Sigmoid colon (tissue), 7 donors: ENCODE data around the gene PHACTR3. TPM values are rescaled to one million over a fixed set of nuclear protein-coding genes. Genes with fewer than 3 reads are reported as not detected.

ENCODE experiments used
- DNase-seq: peaks from one replicate; pipeline ENCODE4 v3.0.0-alpha.2; 2019
- H3K27ac ChIP-seq, 4 donors: fragments of 200-600 bp; sonication (generic); one replicate each; pipeline ENCODE4 v1.5.1; 2016 to 2019; ENCODE audit warnings: mild to moderate bottlenecking in 1 of 4
- H3K27me3 ChIP-seq, 3 donors: fragments of 200-600 bp; sonication (generic); one replicate each; pipeline ENCODE4 v1.5.1; 2019; ENCODE audit warnings: mild to moderate bottlenecking in 1 of 3
- H3K36me3 ChIP-seq, 4 donors: fragments of 200-600 bp; sonication (generic); one replicate each; pipeline ENCODE4 v1.5.1; 2016 to 2019
- H3K4me1 ChIP-seq, 4 donors: fragments of 200-600 bp; sonication (generic); one replicate each; pipeline ENCODE4 v1.5.1; 2017 to 2019
- H3K4me3 ChIP-seq, 4 donors: fragments of 200-600 bp; sonication (generic); one replicate each; pipeline ENCODE4 v1.5.1; 2017 to 2019; ENCODE audit warnings: mild to moderate bottlenecking in 2 of 4, moderate library complexity in 1 of 4
- H3K9me3 ChIP-seq, 4 donors: fragments of 200-600 bp in 3 of 4; sonication (generic) in 3 of 4; one replicate each; pipeline versions ENCODE4 v1.5.1 to v1.6.1; 2013 to 2019
- CTCF ChIP-seq, 4 experiments: fragments of 450-650 bp in 3 of 4; fragments of 200-600 bp in 1 of 4; IDR thresholded peaks; one replicate each; pipeline ENCODE4 v1.5.1; 2016 to 2019; ENCODE audit warnings: antibody characterized with exemption in 4 of 4, mild to moderate bottlenecking in 3 of 4, moderate library complexity in 2 of 4
- EP300 ChIP-seq, 4 donors: sonication (generic); formaldehyde crosslinking; IDR thresholded peaks; one replicate each; pipeline ENCODE4 v1.6.1; 2017; ENCODE audit warnings: antibody characterized with exemption in 4 of 4
- POLR2A ChIP-seq, 2 donors: fragments of 450-650 bp; IDR thresholded peaks; one replicate each; pipeline ENCODE4 v1.6.1; 2016; ENCODE audit warnings: antibody characterized with exemption in 2 of 2, mild to moderate bottlenecking in 2 of 2, moderate library complexity in 2 of 2
- POLR2AphosphoS5 ChIP-seq, 4 donors: sonication (generic); formaldehyde crosslinking; IDR thresholded peaks; one replicate each; pipeline ENCODE4 v1.6.1; 2017; ENCODE audit warnings: antibody characterized with exemption in 4 of 4
- WGBS, 2 donors: extraction: QIAGEN DNeasy Blood & Tissue Kit; methylation state at CpG; one replicate each; pipeline ENCODE4 v1.1.7; 2013; 5-methylcytosine and 5-hydroxymethylcytosine counted together
- intact Hi-C: fragments of 100-400 bp; cut with DNase I; formaldehyde crosslinking; loops from one replicate; pipeline ENCODE4 v1.15.1; 2023
- polyA plus RNA-seq, 3 donors: library from polyadenylated mRNA; stranded (reverse); fragments of 200-250 nt; gene quantifications; one replicate each; pipeline ENCODE4 v1.2.3, GENCODE V29; 2013
- total RNA-seq, 4 donors: library from RNA; depleted of rRNA; stranded (reverse); fragments of >200 nt; gene quantifications; one replicate each; pipeline ENCODE4 v1.1.0, GENCODE V29; 2016
- donor health status: healthy with polysubstance abuse.
- donor health status: Bipolar disorder and iron deficiency.
- donor health status: healthy.

PHACTR3 gene
- total and polyA plus RNA-seq, 7 donors: under 0.01 to 1.5 (median 0.81) TPM

- Histone ChIP-seq H3K27me3 (peaks cover 19 to 78% (median 35%) of the 10 kb centered on the region in 3 donors), H3K9me3 (no peaks in the 10 kb centered on the region), H3K36me3 (no peaks in the 10 kb centered on the region), H3K4me3 (peak overlapping the region in 2 of 4 donors; percentile 20 to 24), H3K27ac (no peak overlapping the region), H3K4me1 (peaks cover 0 to 4% (median 0%) of the 10 kb centered on the region in 4 donors)
- WGBS, 2 donors: 55 to 57% methylated on average over 18 of the region's 18 CpGs
- intact Hi-C loops: no loop called here
- DNase-seq: peak; percentile 53
- TF ChIP-seq POLR2A (IDR thresholded peaks at IDR 0.05) (no peak), POLR2AphosphoS5 (IDR thresholded peaks at IDR 0.05) (no peak), EP300 (IDR thresholded peaks at IDR 0.05) (no peak), CTCF (IDR thresholded peaks at IDR 0.05) (no peak)
Observed at GRCh38 chr20:59577809-59578435, 26.4 kb upstream of the PHACTR3 start.

- H3K27ac ChIP-seq: no peak overlapping the region
- WGBS, 2 donors: 83 to 85% methylated on average over 18 of the region's 18 CpGs
- peak; percentile 29 for DNase-seq
- H3K27me3 ChIP-seq: peaks cover 19 to 72% (median 35%) of the 10 kb centered on the region in 3 donors
- no peaks in the 10 kb centered on the region for H3K9me3 ChIP-seq
- TF ChIP-seq POLR2A (IDR thresholded peaks at IDR 0.05): no peak
- no peak for TF ChIP-seq EP300 (IDR thresholded peaks at IDR 0.05)
- TF ChIP-seq CTCF (IDR thresholded peaks at IDR 0.05): no peak
- TF ChIP-seq POLR2AphosphoS5 (IDR thresholded peaks at IDR 0.05): no peak
- intact Hi-C loops: no loop called here
- H3K4me3 ChIP-seq: no peak overlapping the region
- H3K36me3 ChIP-seq: no peaks in the 10 kb centered on the region
- H3K4me1 ChIP-seq: peaks cover 0 to 4% (median 0%) of the 10 kb centered on the region in 4 donors
Observed at GRCh38 chr20:59578436-59579403, 25.6 kb upstream of the PHACTR3 start.

GRCh38 chr20:59579404-59580145 is 24.8 kb upstream of the PHACTR3 start:
- H3K9me3 ChIP-seq: no peaks in the 10 kb centered on the region
- no peaks in the 10 kb centered on the region for H3K36me3 ChIP-seq
- H3K4me1 ChIP-seq: peaks cover 0 to 4% (median 0%) of the 10 kb centered on the region in 4 donors
- intact Hi-C loops: no loop called here
- DNase-seq: peak; percentile 36
- H3K27ac ChIP-seq: no peak overlapping the region
- TF ChIP-seq CTCF (IDR thresholded peaks at IDR 0.05) (no peak), EP300 (IDR thresholded peaks at IDR 0.05) (no peak), POLR2AphosphoS5 (IDR thresholded peaks at IDR 0.05) (no peak), POLR2A (IDR thresholded peaks at IDR 0.05) (no peak)
- peaks cover 19 to 66% (median 35%) of the 10 kb centered on the region in 3 donors for H3K27me3 ChIP-seq
- no peak overlapping the region for H3K4me3 ChIP-seq
- WGBS, 2 donors: 64% methylated on average over 12 of the region's 12 CpGs

GRCh38 chr20:59580146-59580946 is 24.0 kb upstream of the PHACTR3 start:
- H3K27me3 ChIP-seq: peaks cover 17 to 61% (median 31%) of the 10 kb centered on the region in 3 donors
- 53 to 61% methylated on average over 8 of the region's 8 CpGs for WGBS, 2 donors
- H3K4me3 ChIP-seq: no peak overlapping the region
- peaks cover 0 to 4% (median 0%) of the 10 kb centered on the region in 4 donors for H3K4me1 ChIP-seq
- intact Hi-C loops: no loop called here
- TF ChIP-seq CTCF (IDR thresholded peaks at IDR 0.05): no peak
- TF ChIP-seq POLR2A (IDR thresholded peaks at IDR 0.05): no peak
- no peak for TF ChIP-seq POLR2AphosphoS5 (IDR thresholded peaks at IDR 0.05)
- DNase-seq: peak; percentile 27
- H3K27ac ChIP-seq: no peak overlapping the region
- no peaks in the 10 kb centered on the region for H3K9me3 ChIP-seq
- H3K36me3 ChIP-seq: no peaks in the 10 kb centered on the region
